ENCODE results near the gene ZNF121.

ZNF121 gene

DNA sequence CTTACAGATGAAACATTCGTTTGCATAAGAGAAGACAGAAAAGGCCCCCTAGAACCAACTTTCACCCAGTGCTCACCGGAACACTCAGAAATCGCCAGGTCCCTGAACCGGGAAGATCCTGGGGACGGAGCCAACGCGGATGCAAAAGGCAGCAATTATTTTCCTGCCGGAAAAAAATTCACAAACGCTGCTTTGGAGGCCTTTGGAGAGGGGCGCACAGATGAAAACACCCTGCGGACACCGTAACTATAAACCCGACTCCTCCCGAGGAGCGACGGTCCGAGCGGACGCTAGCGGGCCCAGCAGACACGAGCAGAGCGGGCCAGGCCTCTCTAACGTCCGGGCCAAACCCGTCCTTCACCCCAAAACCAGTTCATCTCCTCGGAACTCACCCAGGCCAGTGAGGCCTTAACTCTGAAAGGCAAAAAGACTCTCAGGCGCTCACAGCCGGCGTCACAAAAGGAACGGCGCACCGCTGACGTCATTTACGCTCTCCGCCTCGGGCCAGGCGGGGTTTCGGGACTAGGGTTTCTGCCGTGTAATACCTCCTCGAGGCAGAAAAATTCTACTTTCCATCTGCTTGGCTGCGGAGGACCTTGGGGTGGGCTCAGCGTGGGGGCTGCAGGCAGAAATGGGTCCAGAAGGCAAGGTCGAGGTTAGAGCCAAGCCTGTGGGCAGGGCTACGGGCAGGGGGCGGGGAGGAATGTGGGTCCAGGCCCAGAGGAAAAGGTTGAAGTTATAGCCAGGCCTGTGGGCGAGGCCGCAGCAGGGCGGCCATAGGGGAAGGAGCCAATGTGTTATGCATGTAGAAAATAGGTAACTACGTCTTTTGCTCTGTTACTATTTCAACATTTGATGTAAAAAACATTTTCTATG, 45.9 kb downstream of the ZNF121 start, which contains the start of gene ZNF426:
Gene ZNF426 (minus strand): TSS at position 463 of the 876 bp plus-strand sequence. CDS start 2,413 bp downstream, outside the sequence.
- DNase-seq: peak; percentile 88

DNA sequence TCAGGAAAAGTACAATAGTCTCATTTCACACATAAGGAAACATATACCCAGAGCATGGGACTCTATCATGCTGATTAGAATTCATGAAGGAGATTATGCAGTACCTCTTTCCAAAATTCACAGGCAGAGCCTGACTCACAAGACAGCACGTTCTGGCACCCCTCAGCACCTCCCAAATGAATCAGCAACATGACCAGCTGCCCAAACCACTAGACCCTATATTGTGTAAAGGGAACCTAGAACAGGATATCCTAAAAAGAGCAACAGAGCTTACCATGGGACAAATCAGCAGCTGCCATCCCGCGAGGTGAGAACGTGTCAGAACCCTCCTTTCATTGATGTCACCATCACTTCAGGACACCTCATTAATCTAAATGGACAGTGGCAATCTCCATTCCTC, 48.4 kb downstream of the ZNF121 start:
- no peak for DNase-seq

DNA sequence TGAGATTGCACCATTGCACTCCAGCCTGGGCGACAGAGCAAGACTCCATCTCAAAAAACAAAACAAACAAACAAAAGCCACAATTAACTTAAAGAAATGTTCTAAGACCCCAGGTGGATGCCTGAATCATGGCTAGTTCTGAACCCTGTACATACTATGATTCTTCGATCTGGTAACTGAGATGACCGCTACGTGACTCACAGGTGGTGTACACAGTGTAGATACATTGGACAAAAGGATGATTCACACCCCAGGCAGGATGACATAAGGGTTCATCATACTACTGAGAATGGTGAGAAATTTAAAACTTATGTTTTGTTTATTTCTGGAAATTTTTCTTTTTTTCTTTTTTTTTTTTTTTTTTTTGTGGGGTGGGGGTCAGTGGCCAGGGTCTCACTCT, 52.4 kb downstream of the ZNF121 start:
- peak; percentile 22 for DNase-seq

DNA sequence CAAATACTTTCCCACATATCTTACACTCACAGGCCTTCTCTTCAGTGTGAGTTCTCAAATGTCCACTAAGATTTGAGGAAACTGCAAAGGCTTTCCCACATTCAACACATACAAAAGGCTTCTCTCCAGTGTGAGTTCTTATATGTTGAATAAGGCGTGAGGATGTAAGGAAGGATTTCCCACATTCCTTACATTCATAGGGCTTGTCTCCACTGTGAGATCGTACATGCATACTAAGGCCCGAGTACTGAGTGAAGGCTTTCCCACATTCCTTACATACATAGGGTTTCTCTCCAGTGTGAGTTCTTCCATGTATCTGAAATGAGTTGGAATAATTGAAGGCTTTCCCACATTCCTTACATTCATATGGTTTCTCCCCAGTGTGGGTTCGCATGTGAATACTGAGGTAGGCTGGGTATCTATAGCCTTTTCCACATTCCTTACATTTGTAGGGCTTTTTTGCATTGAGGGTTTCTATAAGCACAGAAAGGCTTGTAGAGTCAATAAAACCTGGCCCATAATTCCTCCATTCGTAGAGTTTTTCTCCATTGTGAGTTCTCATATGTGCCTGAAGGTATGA, 55.5 kb downstream of the ZNF121 start:
- peak; percentile 30 for DNase-seq

DNA sequence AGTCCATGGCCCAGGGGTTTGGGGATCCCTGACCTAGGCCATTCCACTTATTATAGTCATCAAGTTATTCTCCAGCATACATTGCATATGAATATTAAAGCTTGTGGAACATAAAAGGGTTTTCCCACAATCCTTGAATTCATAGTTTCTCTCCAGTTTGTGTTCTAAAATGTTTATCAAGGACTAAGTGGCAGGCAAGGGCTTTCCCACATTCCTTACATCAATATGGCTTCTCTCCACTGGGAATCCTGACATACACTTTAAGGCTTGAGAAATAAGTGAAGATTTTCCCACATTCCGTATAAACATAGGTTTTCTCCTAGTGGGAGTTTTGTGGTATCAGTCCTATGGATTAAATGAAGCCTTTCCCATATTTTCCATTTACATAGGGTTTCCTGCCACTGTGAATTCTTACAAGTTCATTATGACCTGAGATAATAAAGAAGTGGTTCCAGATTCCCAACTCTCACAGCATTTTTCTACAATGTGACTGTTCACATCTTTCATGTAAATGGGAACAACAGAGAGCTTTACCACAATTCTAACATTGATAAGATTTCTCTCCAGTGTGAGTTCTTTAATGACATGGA, 60.3 kb downstream of the ZNF121 start:
- DNase-seq: no peak
